Astrocyte (in vitro differentiated cells and primary cell): ENCODE results near the gene SHFL. TPM values are rescaled to one million over a fixed set of nuclear protein-coding genes. Genes with fewer than 3 reads are reported as not detected.

ENCODE experiments used
- DNase-seq: peaks from one replicate; pipeline ENCODE4 v3.0.0-alpha.2; 2010; ENCODE audit warnings: low read depth
- FAIRE-seq: peaks from 2 replicates; lab custom pipeline; 2011; peaks lifted over from hg19 to GRCh38; lab: Jason Lieb, UNC
- H2AFZ ChIP-seq: 2 replicates; pipeline ENCODE4 v1.6.0; 2012; ENCODE audit warnings: low read depth, low read length, inconsistent platforms
- H3K27ac ChIP-seq: 2 replicates; pipeline ENCODE4 v1.5.1; 2011; ENCODE audit warnings: low read depth, low read length, inconsistent platforms
- H3K27me3 ChIP-seq: 2 replicates; pipeline ENCODE4 v1.6.0; 2011; ENCODE audit warnings: low read length, inconsistent platforms; ENCODE audit not compliant: insufficient read depth
- H3K36me3 ChIP-seq: 2 replicates; pipeline ENCODE4 v1.5.1; 2011; ENCODE audit warnings: low read length, inconsistent platforms; ENCODE audit not compliant: insufficient read depth
- H3K4me1 ChIP-seq: 2 replicates; pipeline ENCODE4 v1.5.1; 2011; ENCODE audit warnings: low read length, inconsistent platforms; ENCODE audit not compliant: insufficient read depth
- H3K4me2 ChIP-seq: 2 replicates; pipeline ENCODE4 v1.6.0; 2012; ENCODE audit warnings: low read length, inconsistent platforms
- H3K4me3 ChIP-seq: 2 replicates; pipeline ENCODE4 v1.5.1; 2011; ENCODE audit warnings: low read depth, mild to moderate bottlenecking, low read length, inconsistent platforms; ENCODE audit not compliant: insufficient read depth
- H3K79me2 ChIP-seq: 2 replicates; pipeline ENCODE4 v1.6.0; 2012; ENCODE audit warnings: mild to moderate bottlenecking, low read length, inconsistent platforms; ENCODE audit not compliant: insufficient read depth
- H3K9ac ChIP-seq: 2 replicates; pipeline ENCODE4 v1.6.0; 2012; ENCODE audit warnings: mild to moderate bottlenecking, low read length, inconsistent platforms
- H3K9me3 ChIP-seq: 2 replicates; pipeline ENCODE4 v1.5.1; 2012; ENCODE audit warnings: low read depth, mild to moderate bottlenecking, low read length, inconsistent platforms; ENCODE audit not compliant: insufficient read depth
- H4K20me1 ChIP-seq: 2 replicates; pipeline ENCODE4 v1.6.0; 2012; ENCODE audit warnings: low read length, inconsistent platforms; ENCODE audit not compliant: insufficient read depth
- H3K27ac Mint-ChIP-seq: one replicate; pipeline ENCODE4 v1.8.0; 2021; ENCODE audit warnings: mild to moderate bottlenecking, mixed read lengths; ENCODE audit not compliant: unreplicated experiment
- H3K27me3 Mint-ChIP-seq: one replicate; pipeline ENCODE4 v1.8.0; 2021; ENCODE audit warnings: low read depth, mixed read lengths; ENCODE audit not compliant: unreplicated experiment
- H3K36me3 Mint-ChIP-seq: one replicate; pipeline ENCODE4 v1.8.0; 2021; ENCODE audit warnings: low read depth, mixed read lengths; ENCODE audit not compliant: unreplicated experiment
- H3K4me1 Mint-ChIP-seq: one replicate; pipeline ENCODE4 v1.8.0; 2021; ENCODE audit warnings: low read depth, mixed read lengths; ENCODE audit not compliant: unreplicated experiment
- H3K4me3 Mint-ChIP-seq: one replicate; pipeline ENCODE4 v1.8.0; 2021; ENCODE audit warnings: mild to moderate bottlenecking, moderate library complexity, mixed read lengths; ENCODE audit not compliant: unreplicated experiment
- H3K9me3 Mint-ChIP-seq: one replicate; pipeline ENCODE4 v1.8.0; 2021; ENCODE audit warnings: mild to moderate bottlenecking, mixed read lengths; ENCODE audit not compliant: unreplicated experiment
- CTCF ChIP-seq: IDR thresholded peaks from 2 replicates; pipeline ENCODE4 v1.5.1; 2011; ENCODE audit warnings: low read depth, mild to moderate bottlenecking, inconsistent platforms, low read length, moderate library complexity; ENCODE audit not compliant: insufficient read depth
- EZH2 ChIP-seq: IDR thresholded peaks from 2 replicates; pipeline ENCODE4 v1.6.1; 2012; ENCODE audit warnings: mild to moderate bottlenecking, low read length, inconsistent platforms; ENCODE audit not compliant: insufficient read depth
- total RNA-seq: library from RNA; stranded (reverse); gene quantifications from 2 replicates; pipeline ENCODE4 v1.2.1, GENCODE V29; 2021

The SHFL gene
- total RNA-seq, 1 donor from 2014 or later: 73.5 TPM

- Histone ChIP-seq H3K36me3 (peaks cover 3% of the 10 kb centered on the region), H2AFZ (no peak overlapping the region), H3K79me2 (peaks cover 36% of the 10 kb centered on the region), H3K27ac (no peak overlapping the region), H3K4me1 (peaks cover 13% of the 10 kb centered on the region), H3K9ac (no peak overlapping the region), H3K4me2 (no peak overlapping the region), H3K9me3 (no peaks in the 10 kb centered on the region), H3K4me3 (no peak overlapping the region), H3K27me3 (no peaks in the 10 kb centered on the region), H4K20me1 (peaks cover 69% of the 10 kb centered on the region)
- Mint-ChIP-seq H3K4me1 (peaks cover 10% of the 10 kb centered on the region), H3K36me3 (peaks cover 13% of the 10 kb centered on the region), H3K4me3 (no peak overlapping the region), H3K9me3 (no peaks in the 10 kb centered on the region), H3K27me3 (no peaks in the 10 kb centered on the region), H3K27ac (no peak overlapping the region)
- FAIRE-seq: no peak
- DNase-seq: no peak
- TF ChIP-seq CTCF: no peak
- TF ChIP-seq EZH2: no peak
Observed at GRCh38 chr19:10115392-10116084, 29.4 kb downstream of the SHFL start.

GRCh38 chr19:10116085-10116865 lies 30.2 kb downstream of the SHFL start:
- TF ChIP-seq EZH2 (no peak), CTCF (no peak)
- peaks cover 10% of the 10 kb centered on the region for H3K36me3 Mint-ChIP-seq
- H3K4me2 ChIP-seq: no peak overlapping the region
- no peaks in the 10 kb centered on the region for H3K27me3 Mint-ChIP-seq
- H3K9ac ChIP-seq: no peak overlapping the region
- FAIRE-seq (no peak), DNase-seq (no peak)
- no peaks in the 10 kb centered on the region for H3K9me3 ChIP-seq
- H3K27ac Mint-ChIP-seq: peak overlapping the region; percentile 71
- H3K79me2 ChIP-seq: peaks cover 36% of the 10 kb centered on the region
- H3K27me3 ChIP-seq: no peaks in the 10 kb centered on the region
- peaks cover 16% of the 10 kb centered on the region for H3K4me1 ChIP-seq
- H4K20me1 ChIP-seq: peaks cover 66% of the 10 kb centered on the region
- peaks cover 3% of the 10 kb centered on the region for H3K36me3 ChIP-seq
- no peak overlapping the region for H3K4me3 ChIP-seq
- no peak overlapping the region for H3K27ac ChIP-seq
- peaks cover 10% of the 10 kb centered on the region for H3K4me1 Mint-ChIP-seq
- H2AFZ ChIP-seq: no peak overlapping the region
- no peaks in the 10 kb centered on the region for H3K9me3 Mint-ChIP-seq
- H3K4me3 Mint-ChIP-seq: no peak overlapping the region
